Measurements from ENCODE around the gene OTUD3.
"Not testable (repeated sequence)": the region's sequence is repeated elsewhere in the genome, so short reads cannot be mapped to it uniquely, and the experiment has no call there.

The OTUD3 gene

GRCh38 chr1:19861034-19861433, 21.2 kb upstream of the OTUD3 start:
- no peak overlapping the region for H3K27ac ChIP-seq
- TF ChIP-seq ZFX (IDR thresholded peaks at IDR 0.05; ENCODE audit: borderline replicate concordance) (no peak), CTCF (IDR thresholded peaks at IDR 0.05) (no peak)

- H3K27ac ChIP-seq, result no peak overlapping the region
- TF ChIP-seq CTCF (IDR thresholded peaks at IDR 0.05) (no peak), ZFX (IDR thresholded peaks at IDR 0.05; ENCODE audit: borderline replicate concordance) (no peak)
These were observed 20.2 kb upstream of the OTUD3 start for GRCh38 chr1:19861842-19862530.

GRCh38 chr1:19862944-19863343, 19.3 kb upstream of the OTUD3 start:
- TF ChIP-seq ZFX (IDR thresholded peaks at IDR 0.05; ENCODE audit: borderline replicate concordance) (no peak), CTCF (IDR thresholded peaks at IDR 0.05) (no peak)
- no peak overlapping the region for H3K27ac ChIP-seq

GRCh38 chr1:19864570-19865160, 17.5 kb upstream of the OTUD3 start:
- TF ChIP-seq ZFX (IDR thresholded peaks at IDR 0.05; ENCODE audit: borderline replicate concordance) (no peak), CTCF (IDR thresholded peaks at IDR 0.05) (no peak)
- no peak overlapping the region for H3K27ac ChIP-seq

GRCh38 chr1:19866029-19866428, 16.2 kb upstream of the OTUD3 start:
- TF ChIP-seq CTCF (IDR thresholded peaks at IDR 0.05) (no peak), ZFX (IDR thresholded peaks at IDR 0.05; ENCODE audit: borderline replicate concordance) (no peak)
- H3K27ac ChIP-seq, result no peak overlapping the region

- no peak overlapping the region for H3K27ac ChIP-seq
- TF ChIP-seq CTCF (IDR thresholded peaks at IDR 0.05), result no peak
- no peak for TF ChIP-seq ZFX (IDR thresholded peaks at IDR 0.05; ENCODE audit: borderline replicate concordance)
These were observed 15.4 kb upstream of the OTUD3 start for GRCh38 chr1:19866758-19867157.

- H3K27ac ChIP-seq, result not testable (repeated sequence)
These were observed 13.6 kb upstream of the OTUD3 start for GRCh38 chr1:19868575-19868974.

GRCh38 chr1:19869453-19869852, 12.7 kb upstream of the OTUD3 start:
- not testable (repeated sequence) for H3K27ac ChIP-seq

Measured in 22Rv1 (cell line).